Mammary epithelial cell (primary cell): ENCODE results near the gene FOXK2.

Experiments used
- EZH2 ChIP-seq: IDR thresholded peaks from 2 replicates; pipeline ENCODE4 v1.6.1; 2012; ENCODE audit warnings: low read length, inconsistent platforms, borderline replicate concordance
- TF ChIP-seq, protein P1 (sequence below), 2 donors: IDR thresholded peaks in 1 of 2; conservative IDR thresholded peaks in 1 of 2; 2 replicates each; pipeline ENCODE4 v1.5.1; 2011 to 2012; ENCODE audit warnings: inconsistent platforms in 2 of 2, low read length in 2 of 2, mild to moderate bottlenecking in 2 of 2, control low read depth in 1 of 2, low read depth in 1 of 2; ENCODE audit not compliant: insufficient read depth in 1 of 2; ENCODE audit errors: extremely low read depth in 1 of 2

DNA sequence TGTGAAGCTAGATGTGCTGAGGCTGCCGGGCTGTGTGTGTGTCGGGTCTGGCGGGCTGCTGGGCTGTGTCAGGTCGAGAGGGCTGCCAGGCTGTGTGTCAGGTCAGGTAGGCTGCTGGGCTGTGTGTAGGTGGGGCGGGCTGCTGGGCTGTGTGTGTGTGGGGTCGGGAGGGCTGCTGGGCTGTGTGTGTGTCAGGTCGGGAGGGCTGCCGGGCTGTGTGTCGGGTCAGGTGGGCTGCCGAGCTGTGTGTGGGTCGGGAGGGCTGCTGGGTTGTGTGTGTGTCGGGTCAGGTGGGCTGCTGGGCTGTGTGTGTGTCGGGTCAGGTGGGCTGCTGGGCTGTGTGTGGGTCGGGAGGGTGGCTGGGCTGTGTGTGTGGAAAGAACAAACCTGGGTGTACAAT is 120.1 kb downstream of the FOXK2 start:
- TF ChIP-seq, protein P1, sequence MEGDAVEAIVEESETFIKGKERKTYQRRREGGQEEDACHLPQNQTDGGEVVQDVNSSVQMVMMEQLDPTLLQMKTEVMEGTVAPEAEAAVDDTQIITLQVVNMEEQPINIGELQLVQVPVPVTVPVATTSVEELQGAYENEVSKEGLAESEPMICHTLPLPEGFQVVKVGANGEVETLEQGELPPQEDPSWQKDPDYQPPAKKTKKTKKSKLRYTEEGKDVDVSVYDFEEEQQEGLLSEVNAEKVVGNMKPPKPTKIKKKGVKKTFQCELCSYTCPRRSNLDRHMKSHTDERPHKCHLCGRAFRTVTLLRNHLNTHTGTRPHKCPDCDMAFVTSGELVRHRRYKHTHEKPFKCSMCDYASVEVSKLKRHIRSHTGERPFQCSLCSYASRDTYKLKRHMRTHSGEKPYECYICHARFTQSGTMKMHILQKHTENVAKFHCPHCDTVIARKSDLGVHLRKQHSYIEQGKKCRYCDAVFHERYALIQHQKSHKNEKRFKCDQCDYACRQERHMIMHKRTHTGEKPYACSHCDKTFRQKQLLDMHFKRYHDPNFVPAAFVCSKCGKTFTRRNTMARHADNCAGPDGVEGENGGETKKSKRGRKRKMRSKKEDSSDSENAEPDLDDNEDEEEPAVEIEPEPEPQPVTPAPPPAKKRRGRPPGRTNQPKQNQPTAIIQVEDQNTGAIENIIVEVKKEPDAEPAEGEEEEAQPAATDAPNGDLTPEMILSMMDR (conservative IDR thresholded peaks at IDR 0.05 in 1 of 2, IDR thresholded peaks at IDR 0.05 in 1 of 2; ENCODE audit: extremely low read depth in 1 of 2, insufficient read depth in 1 of 2, low read depth in 1 of 2, low read length in 2 of 2) = no peak
- no peak for TF ChIP-seq EZH2
